Right cardiac atrium (tissue), 5 donors: ENCODE measurements around the gene TSC2. TPM values are rescaled to one million over a fixed set of nuclear protein-coding genes. Genes with fewer than 3 reads are reported as not detected.

ENCODE experiments used
- ATAC-seq, 2 donors: fragments of 200-7000 bp; cut with Tn5 transposase; one replicate each; pipeline versions ENCODE4 v1.8.0 to v1.9.1; 2020; ENCODE audit warnings: moderate library complexity in 2 of 2, mild to moderate bottlenecking in 1 of 2
- DNase-seq, 3 donors: peaks; one replicate each; pipeline ENCODE4 v3.0.0-alpha.2; 2020
- H3K27ac ChIP-seq: one replicate; pipeline ENCODE4 v1.5.1; 2013; ENCODE audit warnings: mild to moderate bottlenecking, low read length, control low read depth, moderate library complexity
- H3K27me3 ChIP-seq: one replicate; pipeline ENCODE4 v1.6.1; 2013; ENCODE audit not compliant: control insufficient read depth, insufficient read depth
- H3K4me1 ChIP-seq: one replicate; pipeline ENCODE4 v1.6.1; 2013; ENCODE audit warnings: low read length; ENCODE audit not compliant: control insufficient read depth, insufficient read depth
- H3K4me3 ChIP-seq: one replicate; pipeline ENCODE4 v1.5.1; 2013; ENCODE audit warnings: low read length, control low read depth
- H3K9me3 ChIP-seq: one replicate; pipeline ENCODE4 v1.6.1; 2013; ENCODE audit warnings: low read length; ENCODE audit not compliant: control insufficient read depth
- WGBS: extraction: QIAGEN DNeasy Blood & Tissue Kit; methylation state at CpG from one replicate; pipeline ENCODE4 v1.1.7; 2013; 5-methylcytosine and 5-hydroxymethylcytosine counted together
- intact Hi-C, 4 donors: fragments of 100-400 bp; cut with DNase I; formaldehyde crosslinking; loops; one replicate each; pipeline versions ENCODE4 v1.11.0 to v1.14.0; 2022 to 2023
- polyA plus RNA-seq: library from polyadenylated mRNA; stranded (reverse); fragments of 200-250 nt; gene quantifications from one replicate; pipeline ENCODE4 v1.2.3, GENCODE V29; 2013
- total RNA-seq, 4 donors: library from RNA; stranded (reverse); fragmentation: NEBNext Ultra II Directional; extraction: Animal tissue kit (Norgen Biotek cat#: 25700); gene quantifications; one replicate each; pipeline ENCODE4 v1.2.1, GENCODE V29; 2021
- donor health status: healthy with polysubstance abuse.
- donor health status: DM: no; HTN: yes; CAD: no.
- donor health status: DM: no; HTN: no; CAD: no.
- donor health status: DM: no; HTN: yes; CAD: no; lungs with severe emphysema.
- donor health status: DM: yes; HTN: yes; CAD: no.

Gene TSC2
- total and polyA plus RNA-seq, 5 donors, result 34.7 to 72.4 (median 68.1) TPM

DNA sequence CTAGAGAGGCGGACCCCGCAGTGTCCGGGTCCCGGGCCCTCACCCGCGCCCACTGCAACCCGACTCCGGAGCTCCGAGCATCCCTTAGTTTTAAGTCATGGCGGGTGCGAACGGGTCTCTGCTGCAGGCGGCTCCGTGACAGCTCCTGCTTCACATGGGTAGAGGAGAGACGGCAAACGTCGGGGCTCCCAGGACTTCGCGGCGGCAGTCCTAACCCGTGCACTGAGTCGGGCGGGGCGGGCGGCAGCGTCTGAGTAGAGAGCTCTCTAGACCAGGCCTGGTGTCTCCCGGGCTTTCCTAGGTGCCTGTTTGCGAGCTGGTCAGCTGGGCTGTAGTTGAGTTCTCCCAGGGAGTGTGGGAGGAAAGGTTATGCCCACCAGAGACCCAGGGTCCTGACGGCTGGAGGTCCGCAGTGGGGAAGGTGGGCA, 345 bp downstream of the TSC2 start:
- H3K27me3 ChIP-seq, result no peaks in the 10 kb centered on the region
- H3K4me1 ChIP-seq, result peaks cover 4% of the 10 kb centered on the region
- peak overlapping the region; percentile 91 for H3K4me3 ChIP-seq
- ATAC-seq (no peak), DNase-seq (no peak)
- 1% methylated on average over 30 of the region's 30 CpGs for WGBS
- H3K27ac ChIP-seq, result peak overlapping the region; percentile 22
- H3K9me3 ChIP-seq, result no peaks in the 10 kb centered on the region
- intact Hi-C loops, result no loop called here

DNA sequence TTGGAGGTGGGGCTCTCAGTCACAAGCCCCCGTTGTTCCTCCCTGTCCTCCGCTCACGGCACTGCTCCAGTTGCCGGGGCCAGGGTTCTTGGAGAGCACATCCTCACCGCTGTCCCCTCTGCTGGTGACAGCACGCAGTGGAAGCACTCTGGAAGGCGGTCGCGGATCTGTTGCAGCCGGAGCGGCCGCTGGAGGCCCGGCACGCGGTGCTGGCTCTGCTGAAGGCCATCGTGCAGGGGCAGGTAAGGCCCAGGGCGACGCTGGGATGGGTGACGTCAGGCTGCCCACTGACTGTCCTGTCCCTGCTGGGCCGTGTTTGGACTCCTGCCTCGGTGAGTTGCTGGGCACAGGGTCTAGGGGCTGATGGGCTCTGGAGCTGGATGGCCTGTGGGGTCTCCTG, 5.4 kb downstream of the TSC2 start:
- Histone ChIP-seq H3K9me3 (no peaks in the 10 kb centered on the region), H3K27ac (no peak overlapping the region), H3K4me3 (no peak overlapping the region), H3K4me1 (no peaks in the 10 kb centered on the region), H3K27me3 (no peaks in the 10 kb centered on the region)
- ATAC-seq (no peak), DNase-seq (no peak)
- WGBS, result 96% methylated on average over 21 of the region's 21 CpGs
- intact Hi-C loops, result no loop called here

DNA sequence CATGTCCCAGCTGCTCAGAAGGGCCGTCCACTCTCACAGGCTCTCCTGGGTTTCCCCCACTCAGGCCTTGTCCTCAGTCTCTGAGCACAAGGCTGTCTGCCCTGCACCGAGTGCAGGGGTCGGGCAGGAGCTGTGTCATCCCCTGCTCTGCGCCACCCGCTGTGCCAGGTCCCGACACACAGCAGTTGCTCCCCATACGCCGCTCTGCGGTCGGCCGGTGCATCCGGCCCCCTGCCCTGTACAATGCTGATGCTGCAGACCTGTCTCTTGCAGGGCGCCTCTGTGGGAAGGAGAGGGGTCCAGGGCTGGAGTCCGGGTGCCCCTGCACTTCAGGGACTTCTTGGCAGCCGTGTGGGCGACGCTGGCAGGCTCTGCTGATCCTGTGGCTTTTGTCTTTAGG, 6.1 kb downstream of the TSC2 start:
- ATAC-seq (no peak), DNase-seq (no peak)
- no peaks in the 10 kb centered on the region for H3K4me1 ChIP-seq
- intact Hi-C loops, result no loop called here
- H3K9me3 ChIP-seq, result no peaks in the 10 kb centered on the region
- H3K27ac ChIP-seq, result no peak overlapping the region
- no peak overlapping the region for H3K4me3 ChIP-seq
- WGBS, result 95% methylated on average over 17 of the region's 17 CpGs
- H3K27me3 ChIP-seq, result no peaks in the 10 kb centered on the region

DNA sequence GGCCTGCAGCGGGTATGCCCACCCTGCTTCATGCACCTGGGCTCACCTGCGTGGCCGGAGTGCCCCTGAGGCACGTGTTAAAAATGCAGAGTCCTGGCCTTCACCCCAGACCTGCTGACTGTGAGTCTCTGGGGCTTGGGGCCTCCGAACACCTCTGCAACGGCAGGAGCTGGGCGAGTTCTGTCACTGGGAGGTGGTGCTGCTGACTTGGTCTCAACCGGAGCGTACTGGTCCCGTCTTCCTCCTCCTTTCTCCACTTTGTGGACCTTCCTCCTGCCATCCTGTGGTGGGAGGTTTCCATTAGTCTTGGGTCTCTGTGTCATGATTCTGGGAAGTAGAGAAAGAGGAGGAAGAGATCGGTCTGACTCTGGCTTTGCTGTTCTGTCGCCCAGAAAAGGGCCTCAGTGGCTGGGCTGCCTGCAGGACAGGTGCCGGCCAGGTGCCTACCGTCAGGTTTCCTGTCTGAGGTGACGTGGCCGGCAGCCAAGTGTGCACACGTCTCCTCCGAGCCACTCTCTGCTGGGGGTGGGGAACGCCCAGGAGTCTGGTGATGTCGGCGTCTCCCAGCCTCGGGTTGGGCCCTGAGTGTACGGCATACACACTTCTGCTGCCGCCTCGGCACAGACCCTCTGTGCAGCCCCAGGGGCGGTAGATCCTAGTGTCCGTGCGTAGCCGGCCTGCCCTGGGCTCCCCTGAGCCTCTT, 6.9 kb downstream of the TSC2 start:
- Histone ChIP-seq H3K4me3 (no peak overlapping the region), H3K4me1 (no peaks in the 10 kb centered on the region), H3K27me3 (no peaks in the 10 kb centered on the region), H3K9me3 (no peaks in the 10 kb centered on the region), H3K27ac (no peak overlapping the region)
- no peak for ATAC-seq
- no peak for DNase-seq
- intact Hi-C loops, result no loop called here
- 91% methylated on average over 29 of the region's 29 CpGs for WGBS

DNA sequence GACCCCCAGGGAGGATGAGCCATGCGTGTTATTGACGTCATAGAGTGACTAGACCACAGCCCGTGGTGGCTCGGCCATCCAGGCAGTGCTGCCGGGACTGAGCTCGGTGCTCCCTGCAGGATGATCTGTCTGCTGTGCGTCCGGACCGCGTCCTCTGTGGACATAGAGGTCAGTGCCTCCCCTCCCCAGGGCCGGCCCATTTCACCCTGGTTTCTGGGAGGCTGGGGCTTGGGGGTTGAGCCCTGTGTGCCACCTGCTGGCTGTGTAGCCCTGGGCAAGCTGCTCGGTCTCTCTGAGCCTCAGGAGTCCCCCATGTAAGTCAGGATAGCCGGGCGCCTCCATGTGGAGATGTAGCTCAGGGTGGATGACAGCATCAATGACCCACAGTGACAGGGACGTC, 8.3 kb downstream of the TSC2 start:
- no peaks in the 10 kb centered on the region for H3K4me1 ChIP-seq
- intact Hi-C loops, result no loop called here
- no peaks in the 10 kb centered on the region for H3K9me3 ChIP-seq
- WGBS, result 62% methylated on average over 15 of the region's 15 CpGs
- DNase-seq (no peak), ATAC-seq (peak in 1 of 2 donors; percentile 10)
- no peak overlapping the region for H3K27ac ChIP-seq
- H3K27me3 ChIP-seq, result no peaks in the 10 kb centered on the region
- no peak overlapping the region for H3K4me3 ChIP-seq

DNA sequence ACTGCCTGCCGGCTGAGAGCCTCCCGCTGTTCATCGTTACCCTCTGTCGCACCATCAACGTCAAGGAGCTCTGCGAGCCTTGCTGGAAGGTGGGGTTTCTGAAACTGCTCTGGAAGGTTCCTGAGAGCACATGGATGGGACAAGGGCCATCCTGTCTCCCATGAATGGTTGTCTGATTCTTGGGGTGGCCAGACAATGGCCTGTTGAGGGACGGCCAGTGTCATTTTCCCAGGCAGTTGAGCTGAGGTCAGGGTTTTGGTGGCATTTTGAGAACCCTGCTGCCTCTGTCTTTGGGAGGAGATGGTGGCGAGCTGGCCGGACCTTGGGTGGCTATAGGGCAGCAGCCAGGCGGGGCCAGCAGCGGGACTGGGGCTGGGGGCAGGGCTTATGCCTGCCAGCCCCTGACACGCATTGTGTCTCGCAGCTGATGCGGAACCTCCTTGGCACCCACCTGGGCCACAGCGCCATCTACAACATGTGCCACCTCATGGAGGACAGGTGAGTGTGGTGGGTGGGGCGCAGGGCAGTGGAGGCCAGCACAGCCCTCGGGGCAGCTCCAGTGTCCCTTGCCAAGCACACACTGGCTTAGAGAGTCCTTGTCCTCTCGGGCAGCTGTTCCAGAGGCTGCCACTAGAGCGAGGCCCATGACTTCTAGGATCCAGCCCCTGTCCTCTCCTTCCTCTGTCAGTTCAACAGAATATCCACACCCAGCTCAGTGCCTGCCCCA, 9.1 kb downstream of the TSC2 start:
- Histone ChIP-seq H3K27ac (no peak overlapping the region), H3K4me1 (no peaks in the 10 kb centered on the region), H3K27me3 (no peaks in the 10 kb centered on the region), H3K9me3 (no peaks in the 10 kb centered on the region), H3K4me3 (no peak overlapping the region)
- no peak for ATAC-seq
- intact Hi-C loops, result no loop called here
- 82% methylated on average over 19 of the region's 19 CpGs for WGBS
- no peak for DNase-seq

DNA sequence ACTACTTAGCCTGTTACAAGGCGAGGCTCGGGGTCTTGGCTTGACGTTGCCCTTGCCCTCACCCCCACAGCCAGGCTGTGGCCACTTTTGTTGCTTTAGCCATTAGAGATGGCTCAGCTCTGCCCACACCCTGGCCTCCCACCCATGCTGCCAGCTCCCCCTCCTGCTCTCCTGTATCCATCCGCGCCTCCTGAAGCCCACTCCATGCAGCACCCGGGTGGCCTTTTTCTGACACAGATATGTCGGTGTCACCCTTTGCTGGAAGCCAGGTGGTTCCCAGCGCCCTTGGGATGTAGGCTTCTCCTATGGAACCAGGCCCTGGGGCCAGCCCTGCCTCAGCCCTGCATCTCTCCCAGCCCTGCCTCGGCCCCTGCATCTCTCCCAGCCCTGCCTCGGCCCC, 9.7 kb downstream of the TSC2 start:
- ATAC-seq (no peak), DNase-seq (no peak)
- H3K4me3 ChIP-seq, result no peak overlapping the region
- H3K27ac ChIP-seq, result no peak overlapping the region
- H3K27me3 ChIP-seq, result no peaks in the 10 kb centered on the region
- intact Hi-C loops, result no loop called here
- no peaks in the 10 kb centered on the region for H3K4me1 ChIP-seq
- H3K9me3 ChIP-seq, result no peaks in the 10 kb centered on the region
- 90% methylated on average over 10 of the region's 10 CpGs for WGBS

DNA sequence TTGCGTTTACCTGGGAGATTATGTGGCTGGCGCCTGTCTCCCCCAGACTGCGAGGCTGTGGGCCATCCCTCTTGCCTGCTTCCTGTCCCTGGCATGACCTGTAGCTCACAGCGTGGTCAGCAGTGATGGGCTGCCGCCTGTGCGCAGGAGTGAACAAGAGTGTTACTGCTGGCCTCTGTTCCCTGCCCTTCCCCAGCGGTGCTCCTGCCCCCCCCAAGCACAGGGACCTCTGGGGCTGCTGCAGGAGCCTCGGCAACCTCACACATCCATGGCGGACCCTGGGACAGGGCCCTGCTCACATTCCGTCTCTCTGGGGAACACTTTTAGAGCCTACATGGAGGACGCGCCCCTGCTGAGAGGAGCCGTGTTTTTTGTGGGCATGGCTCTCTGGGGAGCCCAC, 10.6 kb downstream of the TSC2 start:
- H3K27me3 ChIP-seq, result no peaks in the 10 kb centered on the region
- WGBS, result 85% methylated on average over 13 of the region's 13 CpGs
- ATAC-seq, result no peak
- H3K27ac ChIP-seq, result no peak overlapping the region
- no peaks in the 10 kb centered on the region for H3K9me3 ChIP-seq
- no peak for DNase-seq
- H3K4me1 ChIP-seq, result no peaks in the 10 kb centered on the region
- H3K4me3 ChIP-seq, result no peak overlapping the region
- intact Hi-C loops, result no loop called here

DNA sequence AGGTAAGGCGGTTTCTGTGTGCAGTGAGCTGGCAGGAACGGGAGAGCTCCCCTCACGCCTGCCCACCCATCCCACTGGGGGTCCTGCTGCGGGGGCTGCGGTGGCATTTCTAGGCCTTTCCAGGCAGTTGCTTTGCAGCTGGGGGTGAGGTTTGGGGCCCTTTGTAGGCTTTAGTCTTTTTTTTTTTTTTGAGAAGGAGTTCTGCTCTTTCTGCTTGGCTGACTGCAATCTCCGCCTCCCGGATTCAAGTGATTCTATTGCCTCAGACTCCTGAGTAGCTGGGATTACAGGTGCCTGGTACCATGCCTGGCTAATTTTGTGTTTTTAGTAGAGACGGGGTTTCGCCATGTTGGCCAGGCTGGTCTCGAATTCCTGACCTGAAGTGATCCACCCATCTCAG, 11.1 kb downstream of the TSC2 start:
- Histone ChIP-seq H3K4me1 (no peaks in the 10 kb centered on the region), H3K27ac (no peak overlapping the region), H3K27me3 (no peaks in the 10 kb centered on the region), H3K4me3 (no peak overlapping the region), H3K9me3 (no peaks in the 10 kb centered on the region)
- DNase-seq (no peak), ATAC-seq (no peak)
- intact Hi-C loops, result no loop called here
- 95% methylated on average over 10 of the region's 10 CpGs for WGBS

DNA sequence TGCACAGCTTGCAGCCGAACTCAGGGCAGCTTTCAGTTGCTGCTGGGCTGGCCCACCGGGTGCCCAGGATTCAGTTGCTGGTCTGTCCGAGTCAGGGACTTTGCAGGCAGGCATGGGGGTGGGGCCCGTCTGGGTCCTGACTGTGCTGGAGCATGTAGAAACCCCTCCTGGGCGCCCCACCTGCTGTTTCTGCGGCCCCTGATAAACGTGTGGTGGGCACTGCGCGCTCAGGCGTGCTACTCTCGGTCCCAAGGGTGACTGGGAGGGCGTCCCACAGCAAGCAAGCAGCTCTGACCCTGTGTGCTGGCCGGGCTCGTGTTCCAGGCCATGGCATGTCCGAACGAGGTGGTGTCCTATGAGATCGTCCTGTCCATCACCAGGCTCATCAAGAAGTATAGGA, 12.6 kb downstream of the TSC2 start:
- 88% methylated on average over 17 of the region's 17 CpGs for whole genome bisulfite sequencing
- no peak for DNase-seq
- intact Hi-C loops, result no loop called here
- Histone ChIP-seq H3K27me3 (no peaks in the 10 kb centered on the region), H3K4me3 (no peak overlapping the region), H3K9me3 (no peaks in the 10 kb centered on the region), H3K4me1 (no peaks in the 10 kb centered on the region), H3K27ac (no peak overlapping the region)
- no peak for ATAC-seq

DNA sequence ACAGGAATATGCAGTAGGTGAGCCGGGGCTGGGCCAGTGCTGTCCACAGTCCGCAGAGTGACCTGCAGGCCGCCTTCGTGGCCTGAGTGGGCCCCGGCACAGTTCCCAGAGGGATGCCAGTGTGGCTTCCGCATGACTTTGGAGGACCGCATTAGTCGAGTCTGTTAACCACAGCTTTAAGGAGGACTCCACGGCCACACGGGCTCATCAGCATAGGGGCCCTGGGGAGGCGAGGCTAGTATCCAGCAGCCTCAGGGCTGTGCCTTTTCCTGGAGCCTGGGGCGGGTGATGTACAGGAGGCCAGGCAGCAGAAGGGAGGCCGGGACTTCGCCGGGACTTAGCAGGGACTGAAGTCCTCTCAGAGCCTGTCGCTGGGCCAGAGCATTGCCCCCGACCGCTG, 13.2 kb downstream of the TSC2 start:
- Histone ChIP-seq H3K27me3 (no peaks in the 10 kb centered on the region), H3K27ac (no peak overlapping the region), H3K4me3 (no peak overlapping the region), H3K4me1 (no peaks in the 10 kb centered on the region), H3K9me3 (no peaks in the 10 kb centered on the region)
- DNase-seq (no peak), ATAC-seq (no peak)
- WGBS, result 94% methylated on average over 18 of the region's 18 CpGs
- intact Hi-C loops, result no loop called here
